ENCODE data around the gene RNF141. TPM values are rescaled to one million over a fixed set of nuclear protein-coding genes. Genes with fewer than 3 reads are reported as not detected.

RNF141 gene
- polyA plus RNA-seq, 1 of the 3 experiments (the other 2 are of a cell fraction), result 6.9 TPM

DNA sequence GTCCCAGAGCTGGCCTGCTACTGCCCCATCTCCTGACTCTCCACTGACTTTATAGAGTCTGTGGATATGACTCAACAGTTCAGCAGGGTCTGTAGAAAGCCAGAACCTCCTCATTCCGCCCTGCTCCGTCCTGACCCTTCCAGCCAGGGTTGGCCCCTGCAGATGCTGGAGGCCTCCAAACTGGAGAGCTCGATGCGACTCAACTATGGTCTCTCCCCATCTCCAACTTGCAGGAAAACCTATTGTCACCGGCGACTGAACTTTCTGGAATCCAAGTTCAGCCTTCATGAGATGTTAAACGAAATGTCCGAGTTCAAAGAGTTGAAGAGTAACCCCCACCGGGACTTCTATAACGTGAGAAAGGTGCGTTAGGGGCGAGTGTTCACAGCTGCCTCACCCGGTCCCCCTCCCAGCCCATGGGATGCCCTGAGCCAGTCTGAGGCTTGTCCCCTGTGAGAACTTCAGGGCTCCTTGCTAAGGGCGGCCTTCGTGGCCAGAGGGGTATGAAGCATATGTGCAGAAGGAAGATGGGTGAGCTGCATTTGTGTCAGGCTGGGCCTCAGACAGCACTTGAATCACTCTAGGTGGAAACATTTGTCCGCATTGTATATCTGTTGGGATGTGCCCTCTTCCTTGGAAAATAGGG is 53.9 kb downstream of the RNF141 start:
- H2AFZ ChIP-seq (ENCODE audit: low read depth), result no peak overlapping the region
- WGBS (ENCODE audit: low lambda C conversion rate), result 94% methylated on average over 16 of the region's 16 CpGs
- no peaks in the 10 kb centered on the region for H4K20me1 ChIP-seq (ENCODE audit: insufficient read depth)
- H3F3A ChIP-seq (replicated peaks; ENCODE audit: insufficient read depth), result peaks cover 12% of the 10 kb centered on the region
- no peak overlapping the region for H3K27ac ChIP-seq (ENCODE audit: low read depth in 2 of 2, low read length in 1 of 2)
- POLR2A ChIA-PET, result interaction anchor here (0.5 kb wide), 1 partner anchor 16 kb away, joined by 3 read pairs; no protein-coding TSS in a partner anchor
- TF ChIP-seq TCF12 (IDR thresholded peaks at IDR 0.05) (no peak), SMC3 (IDR thresholded peaks at IDR 0.05; ENCODE audit: low read depth, low read length) (no peak)
- no peaks in the 10 kb centered on the region for H3K9me3 ChIP-seq
- H3K36me3 ChIP-seq (replicated peaks in 1 of 2; ENCODE audit: control insufficient read depth in 1 of 2, insufficient read depth in 2 of 2, low read length in 1 of 2), result no peaks in the 10 kb centered on the region
- no peak overlapping the region for H3K9ac ChIP-seq
- H3K4me3 ChIP-seq (ENCODE audit: low read depth in 2 of 2, low read length in 1 of 2), result no peak overlapping the region
- DNase-seq, result no peak
- CTCF ChIA-PET, result no interaction called here
- H3K79me2 ChIP-seq (ENCODE audit: insufficient read depth), result no peaks in the 10 kb centered on the region
- no peak overlapping the region for H3K4me2 ChIP-seq
- H3K4me1 ChIP-seq (ENCODE audit: control insufficient read depth in 1 of 2, insufficient read depth in 2 of 2, low read depth in 1 of 2, low read length in 1 of 2), result peaks cover 7 to 16% of the 10 kb centered on the region in 2 experiments; a peak in 3 of 4 replicates
- no peaks in the 10 kb centered on the region for H3K9me2 ChIP-seq
- no peaks in the 10 kb centered on the region for H3K27me3 ChIP-seq (ENCODE audit: insufficient read depth)

GRCh38 chr11:10486161-10486840 is 54.7 kb downstream of the RNF141 start:
- no peaks in the 10 kb centered on the region for H3K79me2 ChIP-seq (ENCODE audit: insufficient read depth)
- H3K9me2 ChIP-seq, result no peaks in the 10 kb centered on the region
- no peak overlapping the region for H3K4me2 ChIP-seq
- CTCF ChIA-PET, result interaction anchor here (1.4 kb wide), 1 partner anchor 80 kb away, joined by 4 read pairs; no protein-coding TSS in a partner anchor
- H3K4me3 ChIP-seq (ENCODE audit: low read depth in 2 of 2, low read length in 1 of 2), result no peak overlapping the region
- peaks cover 7% of the 10 kb centered on the region for H3F3A ChIP-seq (replicated peaks; ENCODE audit: insufficient read depth)
- no peak overlapping the region for H3K27ac ChIP-seq (ENCODE audit: low read depth in 2 of 2, low read length in 1 of 2)
- no peaks in the 10 kb centered on the region for H4K20me1 ChIP-seq (ENCODE audit: insufficient read depth)
- no peaks in the 10 kb centered on the region for H3K9me3 ChIP-seq
- H3K4me1 ChIP-seq (ENCODE audit: control insufficient read depth in 1 of 2, insufficient read depth in 2 of 2, low read depth in 1 of 2, low read length in 1 of 2), result peaks cover 5 to 18% of the 10 kb centered on the region in 2 experiments; a peak in 3 of 4 replicates
- H3K27me3 ChIP-seq (ENCODE audit: insufficient read depth), result no peaks in the 10 kb centered on the region
- H3K36me3 ChIP-seq (replicated peaks in 1 of 2; ENCODE audit: control insufficient read depth in 1 of 2, insufficient read depth in 2 of 2, low read length in 1 of 2), result no peaks in the 10 kb centered on the region
- 87% methylated on average over 7 of the region's 10 CpGs for WGBS (ENCODE audit: low lambda C conversion rate)
- no peak for DNase-seq
- TF ChIP-seq RXRA (IDR thresholded peaks at IDR 0.05; ENCODE audit: borderline replicate concordance, low read depth), result no peak
- TF ChIP-seq SMC3 (IDR thresholded peaks at IDR 0.05; ENCODE audit: low read depth, low read length), result no peak
- no peak for TF ChIP-seq SIN3A (IDR thresholded peaks at IDR 0.05; ENCODE audit: borderline replicate concordance, low read depth, low read length)
- no peak for TF ChIP-seq EZH2phosphoT487 (IDR thresholded peaks at IDR 0.05; ENCODE audit: borderline replicate concordance, low read depth)
- TF ChIP-seq NFIC (IDR thresholded peaks at IDR 0.05; ENCODE audit: borderline replicate concordance), result no peak
- TF ChIP-seq YY1 (IDR thresholded peaks at IDR 0.05; ENCODE audit: low read depth), result no peak
- no peak for TF ChIP-seq RFX5 (IDR thresholded peaks at IDR 0.05; ENCODE audit: low read length)
- no peak for TF ChIP-seq ELF1 (IDR thresholded peaks at IDR 0.05)
- TF ChIP-seq, protein P1, sequence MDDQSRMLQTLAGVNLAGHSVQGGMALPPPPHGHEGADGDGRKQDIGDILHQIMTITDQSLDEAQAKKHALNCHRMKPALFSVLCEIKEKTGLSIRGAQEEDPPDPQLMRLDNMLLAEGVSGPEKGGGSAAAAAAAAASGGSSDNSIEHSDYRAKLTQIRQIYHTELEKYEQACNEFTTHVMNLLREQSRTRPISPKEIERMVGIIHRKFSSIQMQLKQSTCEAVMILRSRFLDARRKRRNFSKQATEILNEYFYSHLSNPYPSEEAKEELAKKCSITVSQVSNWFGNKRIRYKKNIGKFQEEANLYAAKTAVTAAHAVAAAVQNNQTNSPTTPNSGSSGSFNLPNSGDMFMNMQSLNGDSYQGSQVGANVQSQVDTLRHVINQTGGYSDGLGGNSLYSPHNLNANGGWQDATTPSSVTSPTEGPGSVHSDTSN (IDR thresholded peaks at IDR 0.05), result no peak
- no peak for TF ChIP-seq TAF1 (IDR thresholded peaks at IDR 0.05; ENCODE audit: borderline replicate concordance, low read depth, low read length)
- TF ChIP-seq CTCF (IDR thresholded peaks at IDR 0.05), result no peak
- TF ChIP-seq FOSL2 (IDR thresholded peaks at IDR 0.05; ENCODE audit: borderline replicate concordance, low read depth), result no peak
- no peak for TF ChIP-seq TEAD4 (IDR thresholded peaks at IDR 0.05; ENCODE audit: borderline replicate concordance, insufficient read depth)
- no peak for TF ChIP-seq USF2 (IDR thresholded peaks at IDR 0.05; ENCODE audit: borderline replicate concordance, low read depth, low read length)
- no peak for TF ChIP-seq CHD2 (IDR thresholded peaks at IDR 0.05; ENCODE audit: low read length, partially characterized antibody)
- no peak overlapping the region for H2AFZ ChIP-seq (ENCODE audit: low read depth)
- no peak overlapping the region for H3K9ac ChIP-seq
- POLR2A ChIA-PET, result no interaction called here

Data from SK-N-SH (cell line).